Body of pancreas (tissue), 4 donors: ENCODE measurements around the gene PEAR1.

Experiments
- CTCF ChIP-seq, 7 experiments: fragments of 450-650 bp in 4 of 7; fragments of 200-600 bp in 3 of 7; sonication (generic) in 3 of 7; IDR thresholded peaks; one replicate each; pipeline ENCODE4 v1.5.1; 2016 to 2019; ENCODE audit warnings: antibody characterized with exemption in 7 of 7
- POLR2A ChIP-seq, 3 donors: fragments of 450-650 bp; IDR thresholded peaks; one replicate each; pipeline ENCODE4 v1.6.1; 2016; ENCODE audit warnings: antibody characterized with exemption in 3 of 3, mild to moderate bottlenecking in 2 of 3

- TF ChIP-seq CTCF (IDR thresholded peaks at IDR 0.05) (no peak), POLR2A (IDR thresholded peaks at IDR 0.05) (no peak)
Observed at GRCh38 chr1:156896490-156897033, 3.0 kb downstream of the PEAR1 start.
